ENCODE results near the gene RPS8.
"Not testable (repeated sequence)": the region's sequence is repeated elsewhere in the genome, so short reads cannot be mapped to it uniquely, and the experiment has no call there.

Gene RPS8

GRCh38 chr1:44820328-44821239, 45.2 kb downstream of the RPS8 start:
- no peak for DNase-seq

GRCh38 chr1:44821240-44821715, 45.9 kb downstream of the RPS8 start:
- DNase-seq: no peak

GRCh38 chr1:44822131-44822701, 46.9 kb downstream of the RPS8 start:
- DNase-seq: no peak

- no peak for DNase-seq
Measured at GRCh38 chr1:44822981-44823451, 47.7 kb downstream of the RPS8 start.

DNA sequence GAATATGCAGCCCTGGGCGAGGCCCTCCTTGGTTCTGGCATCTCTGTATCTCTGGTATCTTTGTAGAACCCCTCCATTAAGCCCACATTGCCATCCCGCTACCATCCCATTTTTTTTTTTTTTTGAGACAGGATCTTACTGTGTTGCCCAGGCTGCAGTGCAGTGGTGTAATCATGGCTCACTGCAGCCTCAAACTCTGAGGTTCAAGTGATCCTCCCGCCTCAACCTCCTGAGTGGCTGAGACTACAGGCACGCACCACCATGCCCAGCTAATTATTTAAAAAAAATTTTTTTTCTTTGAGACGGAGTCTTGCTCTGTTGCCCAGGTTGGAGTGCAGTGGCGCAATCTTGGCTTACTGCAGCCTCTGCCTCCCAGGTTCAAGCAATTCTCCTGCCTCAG, 49.1 kb downstream of the RPS8 start:
- not testable (repeated sequence) for DNase-seq

- DNase-seq: no peak
Measured at GRCh38 chr1:44826375-44827196, 51.2 kb downstream of the RPS8 start.

DNA sequence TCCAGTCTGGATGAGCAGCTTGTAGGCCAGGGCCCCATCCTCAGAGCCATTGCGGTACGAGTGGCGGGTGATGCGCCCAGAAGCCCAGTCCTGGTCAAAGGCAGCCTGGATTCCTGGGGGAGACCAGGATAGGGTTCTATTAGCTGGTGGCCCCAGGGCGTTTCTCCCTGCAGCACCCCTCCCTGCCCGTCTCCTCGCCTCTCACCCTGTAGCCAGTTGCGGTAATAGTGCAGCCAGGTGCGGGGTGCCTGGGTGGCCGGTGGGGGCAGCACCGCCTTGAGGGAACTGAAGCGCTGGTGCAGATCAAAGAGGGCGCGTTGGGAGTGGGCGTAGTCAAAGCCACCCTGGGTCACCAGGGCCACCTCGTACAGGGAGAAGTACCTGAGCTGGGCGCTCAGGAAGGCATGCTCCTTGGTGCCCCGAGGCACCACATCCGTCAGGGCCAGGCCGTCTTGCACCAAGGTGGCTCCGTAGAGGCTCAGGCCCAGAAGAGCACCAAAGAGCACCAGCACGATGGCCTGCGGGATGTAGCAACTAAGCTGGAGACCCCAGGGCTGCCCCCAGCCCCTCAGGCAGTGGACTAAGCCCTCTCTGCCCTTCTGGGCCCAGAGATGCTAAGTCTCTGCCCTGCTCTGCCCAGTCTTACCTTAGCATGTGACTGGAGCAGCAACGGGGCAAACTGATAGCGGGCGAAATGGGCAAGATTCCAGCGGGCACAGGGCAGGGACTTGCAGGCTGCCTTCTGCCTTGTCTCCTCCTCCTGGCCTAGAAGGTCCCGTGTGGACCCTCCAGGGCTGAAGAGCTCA, 52.1 kb downstream of the RPS8 start:
- no peak for DNase-seq

DNA sequence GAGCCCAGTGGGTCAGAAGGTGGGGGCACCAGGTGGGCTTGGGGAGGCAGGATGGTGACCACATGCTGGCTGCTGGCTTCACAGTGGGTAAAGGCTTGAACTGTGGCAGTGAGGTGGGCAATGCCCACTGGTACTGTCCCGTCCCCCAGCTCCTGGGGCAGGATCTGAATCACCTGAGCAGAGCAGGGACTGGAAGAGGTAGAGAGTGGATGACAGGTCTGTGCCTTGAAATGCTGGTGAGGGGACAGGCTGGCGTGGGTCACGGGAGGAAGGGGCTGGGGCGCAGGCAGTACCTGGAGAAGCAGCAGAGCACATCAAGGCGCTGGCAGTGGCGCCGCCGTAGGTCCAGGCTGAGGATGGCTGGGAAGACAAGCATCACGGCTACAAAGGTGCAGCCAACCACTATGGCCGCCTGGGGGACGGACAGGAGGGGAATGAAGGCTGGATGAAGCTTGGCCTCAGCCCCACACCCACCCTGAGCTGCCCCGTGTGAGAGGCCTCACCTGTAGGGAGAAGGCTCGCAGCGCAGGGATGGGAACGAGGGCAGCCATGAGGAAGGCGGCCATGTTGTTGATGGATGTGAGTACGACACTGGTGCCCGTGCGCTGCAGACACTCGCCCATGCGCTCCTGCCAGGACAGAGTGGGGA, 52.8 kb downstream of the RPS8 start:
- DNase-seq: no peak
